ENCODE measurements around the gene SCFD2. TPM values are rescaled to one million over a fixed set of nuclear protein-coding genes. Genes with fewer than 3 reads are reported as not detected.

Gene SCFD2
- total RNA-seq, 4 donors from 2014 or later = 14.3 to 37.8 (median 27.7) TPM

DNA sequence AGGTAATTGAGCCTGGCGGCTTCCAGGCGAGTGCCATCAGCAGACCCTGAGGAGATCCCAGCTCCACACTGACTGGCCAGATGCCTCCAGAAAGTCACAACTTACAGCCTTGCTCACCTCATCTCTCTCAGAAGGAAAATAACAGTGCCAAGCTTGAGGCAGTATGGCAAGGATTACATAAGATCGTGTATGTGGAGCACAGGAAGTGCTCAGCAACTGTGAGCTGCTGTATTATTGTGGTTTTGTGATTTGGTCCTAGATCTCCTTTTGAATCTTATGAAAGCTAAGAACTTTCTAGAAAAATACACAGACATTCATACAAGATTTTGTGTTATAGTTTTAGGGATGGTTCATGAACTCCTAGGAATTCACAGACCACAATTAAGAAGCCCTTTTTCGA, 489.8 kb downstream of the SCFD2 start:
- no peak for TF ChIP-seq POLR2A (IDR thresholded peaks at IDR 0.05)
- TF ChIP-seq, protein P1, sequence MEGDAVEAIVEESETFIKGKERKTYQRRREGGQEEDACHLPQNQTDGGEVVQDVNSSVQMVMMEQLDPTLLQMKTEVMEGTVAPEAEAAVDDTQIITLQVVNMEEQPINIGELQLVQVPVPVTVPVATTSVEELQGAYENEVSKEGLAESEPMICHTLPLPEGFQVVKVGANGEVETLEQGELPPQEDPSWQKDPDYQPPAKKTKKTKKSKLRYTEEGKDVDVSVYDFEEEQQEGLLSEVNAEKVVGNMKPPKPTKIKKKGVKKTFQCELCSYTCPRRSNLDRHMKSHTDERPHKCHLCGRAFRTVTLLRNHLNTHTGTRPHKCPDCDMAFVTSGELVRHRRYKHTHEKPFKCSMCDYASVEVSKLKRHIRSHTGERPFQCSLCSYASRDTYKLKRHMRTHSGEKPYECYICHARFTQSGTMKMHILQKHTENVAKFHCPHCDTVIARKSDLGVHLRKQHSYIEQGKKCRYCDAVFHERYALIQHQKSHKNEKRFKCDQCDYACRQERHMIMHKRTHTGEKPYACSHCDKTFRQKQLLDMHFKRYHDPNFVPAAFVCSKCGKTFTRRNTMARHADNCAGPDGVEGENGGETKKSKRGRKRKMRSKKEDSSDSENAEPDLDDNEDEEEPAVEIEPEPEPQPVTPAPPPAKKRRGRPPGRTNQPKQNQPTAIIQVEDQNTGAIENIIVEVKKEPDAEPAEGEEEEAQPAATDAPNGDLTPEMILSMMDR (IDR thresholded peaks at IDR 0.05) = no peak
- peaks cover 0 to 4% (median 0%) of the 10 kb centered on the region in 3 donors for H3K36me3 ChIP-seq
- H3K4me3 ChIP-seq = no peak overlapping the region
- WGBS, 2 donors = 64 to 81% methylated on average over 2 to 4 of the region's 4 CpGs
- DNase-seq = no peak
- no peaks in the 10 kb centered on the region for H3K27me3 ChIP-seq
- intact Hi-C loops (cut with DNase I) = loop anchor here (10.0 kb wide), 1 partner anchor 59 kb away; no protein-coding TSS in a partner anchor
- no peaks in the 10 kb centered on the region for H3K4me1 ChIP-seq
- H3K9me3 ChIP-seq = no peaks in the 10 kb centered on the region
- H3K27ac ChIP-seq = no peak overlapping the region

DNA sequence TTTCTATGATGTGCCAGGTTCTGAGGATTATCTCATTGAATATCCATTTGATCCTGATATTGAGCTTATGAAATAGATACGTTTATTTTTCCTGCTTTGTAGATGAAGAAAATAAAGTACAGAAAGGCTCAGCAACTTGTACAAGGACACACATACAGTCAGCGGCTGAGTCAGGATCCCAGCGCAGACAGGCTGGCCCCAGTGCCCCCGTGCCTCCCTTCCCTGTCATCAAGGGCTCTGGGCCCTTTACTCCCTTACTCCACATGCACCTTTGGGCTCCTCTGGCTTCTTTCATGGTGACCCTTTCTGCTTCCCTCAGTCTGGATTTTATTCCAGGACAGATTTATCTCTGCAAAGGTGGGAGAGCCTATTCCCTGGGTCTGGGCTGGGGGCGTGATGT, 490.9 kb downstream of the SCFD2 start:
- 92 to 96% methylated on average over 4 to 5 of the region's 5 CpGs for WGBS, 2 donors
- intact Hi-C loops (cut with DNase I) = loop anchor here (10.0 kb wide), 1 partner anchor 60 kb away; no protein-coding TSS in a partner anchor
- no peak for TF ChIP-seq POLR2A (IDR thresholded peaks at IDR 0.05)
- TF ChIP-seq, protein P1 (IDR thresholded peaks at IDR 0.05) = no peak

DNA sequence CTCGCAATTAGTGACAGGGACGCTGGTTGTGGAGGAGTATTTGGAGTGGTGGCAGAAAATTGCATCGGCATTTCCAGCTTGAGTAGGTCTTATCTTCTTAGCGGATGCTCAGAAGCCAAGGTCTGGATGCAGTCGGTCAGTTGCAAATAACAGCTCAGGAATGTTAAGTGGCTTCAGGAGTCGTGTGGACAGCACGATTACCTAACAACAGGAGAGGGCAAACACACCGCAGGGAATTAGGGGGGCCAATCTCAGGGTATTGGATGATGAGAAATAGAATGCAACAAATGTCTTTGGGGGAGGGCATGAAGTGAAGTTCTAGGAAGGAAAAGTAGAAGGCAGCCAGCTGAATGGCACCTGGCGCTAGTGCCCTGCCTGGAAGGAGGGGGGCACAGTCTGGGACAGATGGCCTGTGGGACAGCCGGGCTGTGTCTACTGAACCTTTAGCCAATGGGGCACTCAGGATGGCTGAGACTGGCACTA, 492.0 kb downstream of the SCFD2 start:
- WGBS, 2 donors = 92 to 93% methylated on average over 10 of the region's 10 CpGs
- Histone ChIP-seq H3K27ac (no peak overlapping the region), H3K36me3 (peaks cover 0 to 4% (median 0%) of the 10 kb centered on the region in 3 donors), H3K9me3 (no peaks in the 10 kb centered on the region), H3K4me1 (peaks cover 0 to 15% (median 0%) of the 10 kb centered on the region in 3 donors), H3K4me3 (no peak overlapping the region), H3K27me3 (no peaks in the 10 kb centered on the region)
- intact Hi-C loops (cut with DNase I) = loop anchor here (10.0 kb wide), 1 partner anchor 61 kb away; no protein-coding TSS in a partner anchor
- TF ChIP-seq, protein P1 (IDR thresholded peaks at IDR 0.05) = no peak
- no peak for TF ChIP-seq POLR2A (IDR thresholded peaks at IDR 0.05)
- DNase-seq = no peak

More for the DNA sequence above, 490.9 kb downstream of the SCFD2 start:
- Histone ChIP-seq H3K36me3 (peaks cover 0 to 4% (median 0%) of the 10 kb centered on the region in 3 donors), H3K27ac (no peak overlapping the region), H3K4me1 (peaks cover 0 to 5% (median 0%) of the 10 kb centered on the region in 3 donors), H3K9me3 (no peaks in the 10 kb centered on the region), H3K27me3 (no peaks in the 10 kb centered on the region), H3K4me3 (no peak overlapping the region)
- no peak for DNase-seq

DNA sequence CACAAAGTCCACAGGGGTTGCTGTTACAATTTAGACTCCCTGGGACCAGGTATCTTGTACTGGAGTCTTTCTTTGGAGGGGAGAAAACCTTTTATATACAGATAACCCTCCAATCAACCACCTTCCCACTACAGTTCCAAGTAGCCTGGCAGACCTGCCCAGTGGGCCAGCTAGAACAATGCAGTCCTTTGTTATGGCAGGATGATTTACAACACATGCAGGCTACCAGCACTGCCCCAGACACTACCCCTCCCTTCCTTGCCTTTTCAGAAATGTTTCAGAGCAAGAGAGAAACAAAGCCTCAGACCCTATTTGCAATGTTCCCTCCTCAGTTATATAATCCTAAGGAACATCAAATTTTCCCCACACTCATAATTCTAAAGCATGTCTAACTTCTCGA, 492.7 kb downstream of the SCFD2 start:
- no peak overlapping the region for H3K27ac ChIP-seq
- intact Hi-C loops (cut with DNase I) = loop anchor here (10.0 kb wide), 1 partner anchor 62 kb away; no protein-coding TSS in a partner anchor
- H3K4me3 ChIP-seq = no peak overlapping the region
- DNase-seq = no peak
- H3K9me3 ChIP-seq = no peaks in the 10 kb centered on the region
- H3K27me3 ChIP-seq = no peaks in the 10 kb centered on the region
- H3K4me1 ChIP-seq = peaks cover 0 to 18% (median 0%) of the 10 kb centered on the region in 3 donors
- no peak for TF ChIP-seq POLR2A (IDR thresholded peaks at IDR 0.05)
- TF ChIP-seq, protein P1 (IDR thresholded peaks at IDR 0.05) = no peak
- H3K36me3 ChIP-seq = peaks cover 0 to 4% (median 0%) of the 10 kb centered on the region in 3 donors
- 94 to 100% methylated on average over 1 of the region's 1 CpG for WGBS, 2 donors

DNA sequence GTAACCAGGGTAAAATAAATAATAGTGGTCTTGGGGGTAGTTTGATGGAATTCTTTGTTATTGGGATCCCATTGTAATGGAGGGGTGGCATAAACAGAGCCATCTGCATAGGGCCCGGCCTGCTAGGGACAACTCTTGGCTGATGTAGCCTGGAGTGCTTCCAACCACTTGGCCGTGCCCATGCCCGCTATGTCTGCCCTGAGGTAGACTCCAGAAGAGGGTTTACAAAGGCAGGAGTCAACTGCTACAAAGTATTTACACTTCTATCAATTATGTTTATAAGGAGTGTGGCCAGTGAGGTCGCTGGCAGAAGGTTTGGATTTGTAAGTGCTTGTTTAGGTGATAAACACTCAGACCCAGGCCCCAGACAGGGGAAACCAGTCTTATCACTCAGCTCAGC, 495.6 kb downstream of the SCFD2 start:
- DNase-seq = no peak
- H3K27me3 ChIP-seq = no peaks in the 10 kb centered on the region
- peaks cover 0 to 11% (median 0%) of the 10 kb centered on the region in 3 donors for H3K36me3 ChIP-seq
- intact Hi-C loops (cut with DNase I) = loop anchor here (10.0 kb wide), 1 partner anchor 65 kb away; no protein-coding TSS in a partner anchor
- no peaks in the 10 kb centered on the region for H3K9me3 ChIP-seq
- TF ChIP-seq, protein P1 (IDR thresholded peaks at IDR 0.05) = no peak
- no peak for TF ChIP-seq POLR2A (IDR thresholded peaks at IDR 0.05)
- peaks cover 0 to 18% (median 0%) of the 10 kb centered on the region in 3 donors for H3K4me1 ChIP-seq
- no peak overlapping the region for H3K27ac ChIP-seq
- WGBS, 2 donors = 86% methylated on average over 2 to 4 of the region's 4 CpGs
- no peak overlapping the region for H3K4me3 ChIP-seq
